Epithelial cell of esophagus (primary cell): ENCODE results near the gene SCYGR6.

Experiments
- DNase-seq: peaks from one replicate; pipeline ENCODE4 v3.0.0; 2010; ENCODE audit warnings: low read depth
- H3K4me3 ChIP-seq: 2 replicates; pipeline ENCODE4 v1.5.1; 2011; ENCODE audit warnings: mild to moderate bottlenecking, low read length, control low read depth
- TF ChIP-seq, protein P1 (sequence below): IDR thresholded peaks from 2 replicates; pipeline ENCODE4 v1.5.1; 2011; ENCODE audit warnings: low read depth, mild to moderate bottlenecking, low read length, control low read depth, inconsistent platforms; ENCODE audit not compliant: insufficient read depth; ENCODE audit errors: missing control alignments

Gene SCYGR6, protein sequence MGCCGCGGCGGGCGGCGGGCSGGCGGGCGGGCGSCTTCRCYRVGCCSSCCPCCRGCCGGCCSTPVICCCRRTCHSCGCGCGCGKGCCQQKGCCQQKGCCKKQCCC

DNA sequence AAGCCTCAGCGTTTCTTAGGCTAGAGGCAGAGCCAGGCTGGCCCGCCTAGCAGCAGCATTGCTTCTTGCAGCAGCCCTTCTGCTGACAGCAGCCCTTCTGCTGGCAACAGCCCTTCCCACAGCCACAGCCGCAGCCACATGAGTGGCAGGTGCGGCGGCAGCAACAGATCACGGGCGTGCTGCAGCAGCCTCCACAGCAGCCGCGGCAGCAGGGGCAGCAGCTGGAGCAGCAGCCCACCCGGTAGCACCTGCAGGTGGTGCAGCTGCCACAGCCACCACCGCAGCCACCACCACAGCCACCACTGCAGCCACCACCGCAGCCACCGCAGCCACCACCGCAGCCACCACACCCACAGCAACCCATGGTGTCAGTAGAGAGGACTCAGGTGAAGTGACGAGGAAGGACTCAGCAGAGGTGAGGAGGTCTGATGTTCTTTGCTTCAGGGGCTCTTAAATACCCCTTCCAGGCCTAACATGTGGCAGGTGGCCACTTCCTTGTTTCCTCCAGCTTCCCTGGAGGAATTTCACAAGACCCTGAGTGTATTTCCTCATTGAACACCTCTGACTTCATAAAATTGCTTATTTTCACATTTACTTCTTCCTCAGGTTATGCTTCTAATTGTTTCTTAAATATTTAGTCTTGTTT is at the start of gene SCYGR6:
Gene SCYGR6, minus strand, starts transcription at position 364 of the 646 bp plus-strand sequence. Its CDS starts 0 bp downstream, at position 364.
- DNase-seq, result no peak
- TF ChIP-seq, protein P1, sequence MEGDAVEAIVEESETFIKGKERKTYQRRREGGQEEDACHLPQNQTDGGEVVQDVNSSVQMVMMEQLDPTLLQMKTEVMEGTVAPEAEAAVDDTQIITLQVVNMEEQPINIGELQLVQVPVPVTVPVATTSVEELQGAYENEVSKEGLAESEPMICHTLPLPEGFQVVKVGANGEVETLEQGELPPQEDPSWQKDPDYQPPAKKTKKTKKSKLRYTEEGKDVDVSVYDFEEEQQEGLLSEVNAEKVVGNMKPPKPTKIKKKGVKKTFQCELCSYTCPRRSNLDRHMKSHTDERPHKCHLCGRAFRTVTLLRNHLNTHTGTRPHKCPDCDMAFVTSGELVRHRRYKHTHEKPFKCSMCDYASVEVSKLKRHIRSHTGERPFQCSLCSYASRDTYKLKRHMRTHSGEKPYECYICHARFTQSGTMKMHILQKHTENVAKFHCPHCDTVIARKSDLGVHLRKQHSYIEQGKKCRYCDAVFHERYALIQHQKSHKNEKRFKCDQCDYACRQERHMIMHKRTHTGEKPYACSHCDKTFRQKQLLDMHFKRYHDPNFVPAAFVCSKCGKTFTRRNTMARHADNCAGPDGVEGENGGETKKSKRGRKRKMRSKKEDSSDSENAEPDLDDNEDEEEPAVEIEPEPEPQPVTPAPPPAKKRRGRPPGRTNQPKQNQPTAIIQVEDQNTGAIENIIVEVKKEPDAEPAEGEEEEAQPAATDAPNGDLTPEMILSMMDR, result no peak
- no peak within 1 kb of the TSS for H3K4me3 ChIP-seq

DNA sequence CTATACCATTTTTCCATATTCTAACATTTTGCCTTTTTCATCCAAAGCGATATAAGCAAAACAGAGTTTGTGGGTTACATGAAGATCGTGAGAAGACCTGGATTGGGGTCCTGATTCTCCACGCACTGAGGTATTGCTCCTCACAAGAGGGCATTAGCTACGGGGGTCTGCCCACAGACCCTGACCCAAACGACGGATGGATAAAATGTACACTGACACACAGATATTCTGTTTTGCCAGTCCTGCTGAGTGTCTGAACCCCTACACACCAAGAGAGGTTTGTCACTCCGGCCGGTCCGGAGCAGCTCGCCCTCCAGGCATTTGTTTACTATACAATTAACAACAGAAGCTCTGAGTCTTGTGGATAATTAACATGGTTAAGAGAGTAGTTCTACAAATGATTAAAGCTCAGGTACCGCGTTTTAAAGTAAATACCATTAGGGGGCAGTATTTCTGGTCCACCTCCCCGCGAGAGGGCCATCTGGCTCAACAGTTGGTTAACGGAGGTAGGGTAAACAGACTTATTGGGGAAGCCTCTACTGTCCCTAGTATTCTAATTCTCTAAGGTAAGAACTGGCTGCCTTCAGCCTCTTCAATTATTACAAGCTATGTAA is 49.6 kb upstream of the SCYGR6 start:
- no peak overlapping the region for H3K4me3 ChIP-seq
- TF ChIP-seq, protein P1, result no peak
- peak; percentile 7 for DNase-seq

DNA sequence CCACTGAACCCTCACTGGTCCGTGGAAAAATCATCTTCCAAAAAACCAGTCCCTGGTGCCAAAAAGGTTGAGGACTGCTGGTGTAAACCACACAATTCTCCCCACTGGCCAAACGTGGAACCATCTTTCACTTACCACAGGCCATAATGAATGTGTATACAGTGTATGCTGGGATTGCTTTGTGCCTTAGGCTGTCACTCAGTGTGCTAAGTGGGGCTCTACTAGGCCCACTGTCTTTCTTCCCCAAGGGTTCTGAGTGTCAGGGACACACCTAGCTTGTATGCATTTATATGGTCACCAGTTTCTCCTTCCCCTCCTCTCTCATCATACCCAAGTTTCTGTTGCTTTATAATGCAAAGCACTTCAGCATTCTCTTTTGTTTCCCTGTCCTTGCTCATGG is 48.4 kb upstream of the SCYGR6 start:
- no peak overlapping the region for H3K4me3 ChIP-seq
- DNase-seq, result no peak
- TF ChIP-seq, protein P1, result no peak

DNA sequence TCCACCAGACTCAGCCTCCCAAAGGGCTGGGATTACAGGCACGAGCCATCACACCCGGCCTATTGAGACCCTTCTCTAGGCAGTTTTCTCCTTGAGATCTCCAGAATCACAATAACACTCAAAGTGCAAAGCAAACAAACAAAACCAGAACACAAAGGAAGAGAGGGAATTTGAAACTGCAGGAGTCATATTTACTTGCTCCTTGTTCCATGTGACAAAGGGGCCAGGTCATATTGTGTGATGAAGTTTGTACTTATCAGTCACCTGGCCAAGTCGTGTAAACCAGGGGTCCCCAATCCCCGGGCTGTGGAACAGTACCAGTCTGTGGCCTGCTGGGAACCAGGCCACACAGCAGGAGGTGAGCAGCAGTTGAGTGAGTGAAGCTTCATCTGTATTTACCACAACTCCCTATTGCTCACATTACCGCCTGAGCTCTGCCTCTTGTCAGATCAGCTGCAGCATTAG is 47.7 kb upstream of the SCYGR6 start:
- H3K4me3 ChIP-seq, result no peak overlapping the region
- TF ChIP-seq, protein P1, result no peak
- no peak for DNase-seq

DNA sequence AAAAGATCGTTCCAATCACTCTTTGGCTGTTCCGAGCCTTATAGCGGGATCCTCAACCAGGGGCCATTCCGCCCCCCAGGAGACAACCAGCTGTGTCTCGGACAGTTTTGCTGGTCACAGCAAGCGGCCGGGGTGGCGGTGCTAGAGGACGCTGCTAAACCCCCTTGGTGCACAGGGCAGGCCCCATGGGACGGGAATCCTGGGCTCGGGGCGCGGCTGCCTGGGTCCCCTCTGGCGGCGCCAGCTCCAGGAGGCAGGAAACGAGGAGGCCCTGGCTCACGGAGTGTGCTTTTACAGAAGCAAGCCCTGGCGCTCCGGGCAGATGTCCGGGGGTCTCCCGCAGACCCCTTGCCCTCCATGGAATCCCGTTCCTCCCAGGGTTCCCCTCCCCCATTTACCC is 43.3 kb upstream of the SCYGR6 start:
- no peak overlapping the region for H3K4me3 ChIP-seq
- TF ChIP-seq, protein P1, result no peak
- no peak for DNase-seq

DNA sequence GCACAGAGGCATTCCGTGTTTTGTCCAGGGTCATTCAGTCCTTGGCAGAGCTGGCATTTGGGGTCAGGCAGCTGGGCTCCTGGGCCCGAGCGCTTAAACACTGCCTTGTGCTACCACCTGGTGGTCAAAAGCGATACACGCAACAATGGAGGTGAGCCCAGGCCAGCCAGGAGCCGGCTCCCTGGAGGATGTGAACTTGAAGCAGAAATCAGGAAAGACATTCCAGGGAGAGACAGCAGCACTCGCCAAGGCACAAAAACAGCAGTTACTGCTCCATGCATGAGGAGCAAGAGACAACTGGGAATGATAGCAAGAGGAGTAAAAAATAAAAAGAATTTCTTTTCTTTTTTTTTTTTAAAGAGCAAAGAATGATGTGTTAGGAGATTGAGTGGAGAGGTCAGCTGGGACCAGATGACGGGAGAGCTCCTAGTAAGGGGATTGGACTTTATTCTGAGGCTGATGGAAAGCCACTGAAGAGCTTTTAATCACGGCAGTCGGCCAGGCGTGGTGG is 41.9 kb upstream of the SCYGR6 start:
- DNase-seq, result peak; percentile 75

More for the DNA sequence above, 41.9 kb upstream of the SCYGR6 start:
- TF ChIP-seq, protein P1, result peak; percentile 82
- no peak overlapping the region for H3K4me3 ChIP-seq
